Endothelial cell of umbilical vein (primary cell): ENCODE measurements around the gene PCDHGA4. TPM values are rescaled to one million over a fixed set of nuclear protein-coding genes. Genes with fewer than 3 reads are reported as not detected.

Source experiments
- BruUV-seq: library from RNA; stranded (reverse); fragments of 400-500 nt; replicated peaks from 2 replicates; lab custom pipeline; 2021; lab: Mats Ljungman, UMichigan
- CTCF ChIA-PET: fragments of 300-600, 350-600 bp; sonication (Branson Sonifier 250); formaldehyde crosslinking; loops from one replicate; lab custom pipeline; 2021; ENCODE audit warnings: antibody characterized with exemption, inconsistent platforms; lab: Charles Lee
- POLR2A ChIA-PET: fragments of 300-600, 350-600 bp; sonication (Branson Sonifier 250); formaldehyde crosslinking; loops from one replicate; lab custom pipeline; 2021; ENCODE audit warnings: antibody characterized with exemption, inconsistent platforms; lab: Charles Lee
- DNase-seq: peaks from one replicate; pipeline ENCODE4 v3.0.0-alpha.2; 2011; ENCODE audit warnings: low read depth, low spot score
- FAIRE-seq: peaks from 2 replicates; lab custom pipeline; 2011; peaks lifted over from hg19 to GRCh38; lab: Jason Lieb, UNC
- H2AFZ ChIP-seq: 2 replicates; pipeline ENCODE4 v1.6.0; 2012; ENCODE audit warnings: low read depth, low read length, control low read depth, inconsistent platforms
- H3K27ac ChIP-seq: 2 replicates; pipeline ENCODE4 v1.5.1; 2011; ENCODE audit warnings: low read depth, mild to moderate bottlenecking, control low read depth, low read length, moderate library complexity; ENCODE audit not compliant: insufficient read depth
- H3K27me3 ChIP-seq, 2 experiments: 2 replicates each; pipeline versions ENCODE4 v1.6.0 to v1.6.1; 2011; ENCODE audit warnings: low read length in 2 of 2, mixed read lengths in 1 of 2; ENCODE audit not compliant: control insufficient read depth in 2 of 2, insufficient read depth in 2 of 2
- H3K36me3 ChIP-seq, 2 experiments: 2 replicates in 1 of 2; 3 replicates in 1 of 2; pipeline ENCODE4 v1.5.1; 2011; ENCODE audit warnings: low read length in 2 of 2, mild to moderate bottlenecking in 1 of 2, moderate library complexity in 1 of 2; ENCODE audit not compliant: control insufficient read depth in 2 of 2, insufficient read depth in 2 of 2; ENCODE audit errors: extremely low read depth in 1 of 2
- H3K4me1 ChIP-seq: 3 replicates; pipeline ENCODE4 v1.5.1; 2011; ENCODE audit warnings: mild to moderate bottlenecking, low read length; ENCODE audit not compliant: control insufficient read depth, insufficient read depth; ENCODE audit errors: extremely low read depth
- H3K4me2 ChIP-seq: 2 replicates; pipeline ENCODE4 v1.6.1; 2011; ENCODE audit warnings: low read length, control low read depth, mixed read lengths; ENCODE audit not compliant: insufficient read depth
- H3K4me3 ChIP-seq, 3 experiments: fragments of 200-600 bp in 1 of 3; sonication (generic), shearing (Covaris generic) in 1 of 3; replicated peaks in 1 of 3; 2 replicates each; pipeline ENCODE4 v1.5.1; 2011 to 2016; ENCODE audit warnings: control low read depth in 3 of 3, low read length in 3 of 3, mild to moderate bottlenecking in 2 of 3, inconsistent platforms in 1 of 3, low read depth in 1 of 3, moderate library complexity in 1 of 3; ENCODE audit not compliant: insufficient read depth in 1 of 3
- H3K79me2 ChIP-seq: 2 replicates; pipeline ENCODE4 v1.6.0; 2012; ENCODE audit warnings: low read length, inconsistent platforms; ENCODE audit not compliant: control insufficient read depth, insufficient read depth
- H3K9ac ChIP-seq: replicated peaks from 2 replicates; pipeline ENCODE3; 2011; ENCODE audit warnings: low read length, control low read depth; ENCODE audit not compliant: insufficient read depth; ENCODE audit errors: extremely low read depth
- H3K9me1 ChIP-seq: replicated peaks from 3 replicates; pipeline ENCODE4 v1.6.0; 2011; ENCODE audit warnings: mild to moderate bottlenecking, low read length; ENCODE audit not compliant: control insufficient read depth, insufficient read depth; ENCODE audit errors: extremely low read depth
- H3K9me3 ChIP-seq: replicated peaks from 2 replicates; pipeline ENCODE4 v1.5.1; 2012; ENCODE audit warnings: low read length, inconsistent platforms; ENCODE audit not compliant: control insufficient read depth, insufficient read depth
- H4K20me1 ChIP-seq: replicated peaks from 2 replicates; pipeline ENCODE3; 2011; ENCODE audit warnings: mild to moderate bottlenecking, low read length; ENCODE audit not compliant: control insufficient read depth, insufficient read depth; ENCODE audit errors: extremely low read depth
- CTCF ChIP-seq, 2 donors: IDR thresholded peaks; 1 replicate in 1 of 2; 2 replicates in 1 of 2; pipeline ENCODE4 v1.5.1; 2011; ENCODE audit warnings: low read length in 2 of 2, mild to moderate bottlenecking in 2 of 2, moderate library complexity in 2 of 2, control low read depth in 1 of 2, inconsistent platforms in 1 of 2, low read depth in 1 of 2; ENCODE audit not compliant: insufficient read depth in 1 of 2; ENCODE audit errors: extremely low read depth in 1 of 2
- EZH2 ChIP-seq: IDR thresholded peaks from 2 replicates; pipeline ENCODE4 v1.6.1; 2012; ENCODE audit warnings: borderline replicate concordance, low read depth, mild to moderate bottlenecking, moderate library complexity, low read length, inconsistent platforms; ENCODE audit not compliant: severe bottlenecking
- FOS ChIP-seq: IDR thresholded peaks from 2 replicates; pipeline ENCODE4 v1.6.1; 2011; ENCODE audit warnings: mild to moderate bottlenecking, low read length, moderate library complexity, borderline replicate concordance; ENCODE audit not compliant: insufficient read depth
- GATA2 ChIP-seq: IDR thresholded peaks from 2 replicates; pipeline ENCODE4 v1.7.0; 2011; ENCODE audit warnings: low read depth, mild to moderate bottlenecking, moderate library complexity, mixed read lengths, low read length; ENCODE audit not compliant: insufficient read length, insufficient read depth
- JUN ChIP-seq: IDR thresholded peaks from 2 replicates; pipeline ENCODE4 v1.6.1; 2011; ENCODE audit warnings: borderline replicate concordance, low read depth; ENCODE audit not compliant: insufficient read length, insufficient read depth
- MAX ChIP-seq: IDR thresholded peaks from 2 replicates; pipeline ENCODE4 v1.6.1; 2011; ENCODE audit not compliant: insufficient read depth, insufficient read length
- MYC ChIP-seq: IDR thresholded peaks from one replicate; pipeline ENCODE4 v1.6.1; 2011; ENCODE audit warnings: mild to moderate bottlenecking, low read depth, low read length
- POLR2A ChIP-seq: IDR thresholded peaks from 2 replicates; pipeline ENCODE4 v1.6.1; 2012; ENCODE audit warnings: low read depth, mild to moderate bottlenecking, control low read depth, low read length
- POLR2AphosphoS5 ChIP-seq: IDR thresholded peaks from 2 replicates; pipeline ENCODE4 v1.6.1; 2012; ENCODE audit warnings: low read depth, mild to moderate bottlenecking, control low read depth, low read length, moderate library complexity; ENCODE audit not compliant: insufficient read depth
- dilution Hi-C: fragments of 300-500 bp; cut with MboI; formaldehyde crosslinking; loops from one replicate; pipeline ENCODE4 v1.15.0; 2019; ENCODE audit warnings: low sequenced_read_pairs; ENCODE audit not compliant: extremely low pct_ligation_motif_present
- intact Hi-C: fragments of 100-400 bp; cut with micrococcal nuclease; formaldehyde crosslinking; loops from one replicate; pipeline ENCODE4 v1.10.0; 2022
- polyA plus RNA-seq, 4 experiments: library from polyadenylated mRNA; depleted of rRNA in 3 of 4; stranded (reverse) in 3 of 4; unstranded in 1 of 4; fragments of >200 nt; gene quantifications; 2 replicates each; pipeline versions ENCODE4 v1.2.1 to v1.2.3, GENCODE V29; 2011 to 2012; ENCODE audit warnings: missing spikeins in 1 of 4
- total RNA-seq: library from RNA; stranded (reverse); gene quantifications from 2 replicates; pipeline ENCODE4 v1.2.3, GENCODE V29; 2021

PCDHGA4 gene
- total and polyA plus RNA-seq, 2 donors (not counting 3 experiments of a cell fraction or from before 2014, with no cell fraction given): 2.6 to 3.0 TPM

- BruUV-seq: no TSS peak
- no peaks in the 10 kb centered on the region for H3K4me1 ChIP-seq
These were observed 1.3 kb downstream of the PCDHGA4 start for GRCh38 chr5:141356133-141356532.

More at GRCh38 chr5:141356133-141356532, 1.3 kb downstream of the PCDHGA4 start:
- ChIA-PET POLR2A (no interaction called here), CTCF (interaction anchor here (0.9 to 3.0 kb wide), 12 partner anchors 8 to 207 kb away, joined by 3 to 25 read pairs (median 6); partner anchors contain the start of genes PCDHGA11, PCDHGA12, PCDHGA2 and PCDHGA3)
- no peak overlapping the region for H3K9ac ChIP-seq
- intact Hi-C loops: no loop called here
- no peak overlapping the region for H2AFZ ChIP-seq
- H3K27ac ChIP-seq: no peak overlapping the region
- H3K36me3 ChIP-seq: no peaks in the 10 kb centered on the region
- H3K79me2 ChIP-seq: no peaks in the 10 kb centered on the region
- DNase-seq: no peak
- H3K4me3 ChIP-seq: no peak overlapping the region
- TF ChIP-seq POLR2A (no peak), JUN (no peak), CTCF (IDR thresholded peaks at IDR 0.05; ENCODE audit: extremely low read depth in 1 of 2, insufficient read depth in 1 of 2, low read depth in 1 of 2, low read length in 2 of 2) (no peak), MYC (no peak), MAX (no peak), POLR2AphosphoS5 (no peak), GATA2 (no peak), FOS (no peak), EZH2 (no peak)
- no peaks in the 10 kb centered on the region for H3K9me1 ChIP-seq
- H3K4me2 ChIP-seq: no peak overlapping the region
- H3K9me3 ChIP-seq: no peaks in the 10 kb centered on the region
- dilution Hi-C loops: no loop called here
- no peak for FAIRE-seq
- no peaks in the 10 kb centered on the region for H4K20me1 ChIP-seq
- H3K27me3 ChIP-seq: peaks cover 28 to 58% of the 10 kb centered on the region in 2 experiments
